Glutamatergic neuron (in vitro differentiated cells): ENCODE data around the gene LAIR1. TPM values are rescaled to one million over a fixed set of nuclear protein-coding genes. Genes with fewer than 3 reads are reported as not detected.
"Not testable (repeated sequence)": the region's sequence is repeated elsewhere in the genome, so short reads cannot be mapped to it uniquely, and the experiment has no call there.

Experiments
- DNase-seq: peaks from one replicate; pipeline ENCODE4 v3.0.0; 2022
- H3K27ac Mint-ChIP-seq: one replicate; pipeline ENCODE4 v1.8.0; 2020; ENCODE audit warnings: mild to moderate bottlenecking, mixed read lengths, inconsistent platforms; ENCODE audit not compliant: unreplicated experiment
- H3K27me3 Mint-ChIP-seq: one replicate; pipeline ENCODE4 v1.8.0; 2020; ENCODE audit warnings: mild to moderate bottlenecking, moderate library complexity, mixed read lengths, inconsistent platforms; ENCODE audit not compliant: unreplicated experiment
- H3K36me3 Mint-ChIP-seq: one replicate; pipeline ENCODE4 v1.8.0; 2020; ENCODE audit warnings: mild to moderate bottlenecking, mixed read lengths, inconsistent platforms; ENCODE audit not compliant: unreplicated experiment
- H3K4me1 Mint-ChIP-seq: one replicate; pipeline ENCODE4 v1.8.0; 2020; ENCODE audit warnings: mild to moderate bottlenecking, low read depth, mixed read lengths, inconsistent platforms; ENCODE audit not compliant: unreplicated experiment
- H3K4me3 Mint-ChIP-seq: one replicate; pipeline ENCODE4 v1.8.0; 2020; ENCODE audit warnings: mild to moderate bottlenecking, mixed read lengths, inconsistent platforms; ENCODE audit not compliant: unreplicated experiment
- H3K9me3 Mint-ChIP-seq: one replicate; pipeline ENCODE4 v1.8.0; 2020; ENCODE audit warnings: mild to moderate bottlenecking, moderate library complexity, mixed read lengths, inconsistent platforms; ENCODE audit not compliant: unreplicated experiment
- CTCF ChIP-seq: fragments of 200-600 bp; sonication (generic); IDR thresholded peaks from one replicate; pipeline ENCODE4 v1.5.0; 2021; ENCODE audit not compliant: partially characterized antibody, unreplicated experiment
- total RNA-seq: library from RNA; stranded (reverse); fragmentation: NEBNext Ultra II Directional; extraction: Animal tissue kit (Norgen Biotek cat#: 25700); gene quantifications from one replicate; pipeline ENCODE4 v1.2.1, GENCODE V29; 2021; ENCODE audit not compliant: unreplicated experiment

The LAIR1 gene
- total RNA-seq, 1 donor from 2014 or later, result not detected

GRCh38 chr19:54329476-54330165 lies 35.1 kb downstream of the LAIR1 start:
- DNase-seq, result no peak
- Mint-ChIP-seq H3K4me1 (peaks cover 2% of the 10 kb centered on the region), H3K36me3 (peaks cover 9% of the 10 kb centered on the region), H3K27me3 (peaks cover 6% of the 10 kb centered on the region), H3K27ac (no peak overlapping the region), H3K9me3 (peaks cover 4% of the 10 kb centered on the region), H3K4me3 (no peak overlapping the region)
- TF ChIP-seq CTCF, result no peak

- not testable (repeated sequence) for H3K27me3 Mint-ChIP-seq, H3K9me3 Mint-ChIP-seq, H3K27ac Mint-ChIP-seq, DNase-seq, H3K4me3 Mint-ChIP-seq, H3K36me3 Mint-ChIP-seq, H3K4me1 Mint-ChIP-seq
Measured at GRCh38 chr19:54328781-54329180, 36.0 kb downstream of the LAIR1 start.

GRCh38 chr19:54325631-54326030 lies 39.1 kb downstream of the LAIR1 start:
- Mint-ChIP-seq H3K4me1 (peaks cover 2% of the 10 kb centered on the region), H3K27ac (no peak overlapping the region), H3K9me3 (peaks cover 9% of the 10 kb centered on the region), H3K27me3 (peaks cover 6% of the 10 kb centered on the region), H3K4me3 (no peak overlapping the region), H3K36me3 (peaks cover 19% of the 10 kb centered on the region)
- no peak for TF ChIP-seq CTCF
- no peak for DNase-seq

- Mint-ChIP-seq H3K27ac (no peak overlapping the region), H3K9me3 (peaks cover 9% of the 10 kb centered on the region), H3K4me1 (peaks cover 2% of the 10 kb centered on the region), H3K27me3 (peaks cover 6% of the 10 kb centered on the region), H3K36me3 (peaks cover 24% of the 10 kb centered on the region), H3K4me3 (no peak overlapping the region)
- no peak for DNase-seq
- TF ChIP-seq CTCF, result peak; percentile 83
Measured at GRCh38 chr19:54325194-54325621, 39.5 kb downstream of the LAIR1 start.

- peak; percentile 10 for TF ChIP-seq CTCF
- Mint-ChIP-seq H3K9me3 (peaks cover 9% of the 10 kb centered on the region), H3K4me1 (peaks cover 2% of the 10 kb centered on the region), H3K36me3 (peaks cover 25% of the 10 kb centered on the region), H3K4me3 (no peak overlapping the region), H3K27me3 (peaks cover 6% of the 10 kb centered on the region), H3K27ac (no peak overlapping the region)
- DNase-seq, result no peak
Measured at GRCh38 chr19:54324071-54324470, 40.7 kb downstream of the LAIR1 start.
